Measurements from ENCODE around the gene MSL3B.

MSL3B gene

DNA sequence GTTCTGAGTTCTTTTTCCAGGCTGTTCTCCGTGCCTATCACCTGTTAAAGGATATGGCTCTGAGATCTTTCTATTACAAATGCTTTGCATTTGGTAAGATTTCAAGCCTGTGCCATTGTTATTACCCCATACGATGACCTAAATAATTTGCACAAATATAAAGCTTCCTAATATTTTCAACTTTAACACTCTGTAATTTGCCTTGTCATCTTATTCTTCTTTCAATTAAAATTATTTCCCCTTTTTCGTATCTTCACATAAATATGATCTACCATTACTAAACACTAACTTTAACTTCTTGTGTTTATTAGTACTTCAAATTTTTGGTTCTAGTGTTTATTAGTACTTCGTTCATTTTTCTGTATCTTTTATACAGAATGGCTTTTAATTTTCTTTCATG lies 3.2 kb upstream of the MSL3B start:
- no peaks in the 10 kb centered on the region for H3K36me3 ChIP-seq (ENCODE audit: low read depth)
- DNase-seq: no peak
- no peak for ATAC-seq
- H3K4me1 ChIP-seq (ENCODE audit: low read depth): no peaks in the 10 kb centered on the region
- no peaks in the 10 kb centered on the region for H3K9me3 ChIP-seq
- no peak overlapping the region for H3K4me3 ChIP-seq
- intact Hi-C loops (cut with DNase I, micrococcal nuclease): no loop called here
- TF ChIP-seq, protein P1, sequence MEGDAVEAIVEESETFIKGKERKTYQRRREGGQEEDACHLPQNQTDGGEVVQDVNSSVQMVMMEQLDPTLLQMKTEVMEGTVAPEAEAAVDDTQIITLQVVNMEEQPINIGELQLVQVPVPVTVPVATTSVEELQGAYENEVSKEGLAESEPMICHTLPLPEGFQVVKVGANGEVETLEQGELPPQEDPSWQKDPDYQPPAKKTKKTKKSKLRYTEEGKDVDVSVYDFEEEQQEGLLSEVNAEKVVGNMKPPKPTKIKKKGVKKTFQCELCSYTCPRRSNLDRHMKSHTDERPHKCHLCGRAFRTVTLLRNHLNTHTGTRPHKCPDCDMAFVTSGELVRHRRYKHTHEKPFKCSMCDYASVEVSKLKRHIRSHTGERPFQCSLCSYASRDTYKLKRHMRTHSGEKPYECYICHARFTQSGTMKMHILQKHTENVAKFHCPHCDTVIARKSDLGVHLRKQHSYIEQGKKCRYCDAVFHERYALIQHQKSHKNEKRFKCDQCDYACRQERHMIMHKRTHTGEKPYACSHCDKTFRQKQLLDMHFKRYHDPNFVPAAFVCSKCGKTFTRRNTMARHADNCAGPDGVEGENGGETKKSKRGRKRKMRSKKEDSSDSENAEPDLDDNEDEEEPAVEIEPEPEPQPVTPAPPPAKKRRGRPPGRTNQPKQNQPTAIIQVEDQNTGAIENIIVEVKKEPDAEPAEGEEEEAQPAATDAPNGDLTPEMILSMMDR (IDR thresholded peaks at IDR 0.05): no peak

DNA sequence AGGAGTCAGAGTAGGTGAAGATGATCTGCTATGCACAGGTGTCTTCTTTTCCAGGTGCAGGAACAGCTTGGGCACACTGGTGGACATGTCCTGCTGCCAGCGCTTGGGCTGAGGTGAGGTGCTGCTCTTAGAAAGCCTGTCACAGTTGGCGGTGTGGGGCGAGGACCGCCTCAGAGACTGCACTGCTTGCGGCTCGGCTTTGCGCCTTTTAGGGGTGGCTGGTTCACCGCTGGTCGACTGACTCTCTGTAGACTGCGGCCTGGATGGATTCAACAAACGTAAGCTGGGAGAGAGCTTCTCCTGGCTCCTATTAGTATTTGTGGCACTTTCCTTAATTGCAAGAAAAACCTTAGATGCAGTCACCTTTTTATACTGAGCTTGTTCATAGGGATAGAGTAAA lies 1.7 kb downstream of the MSL3B start:
- DNase-seq (no peak), ATAC-seq (no peak)
- H3K4me1 ChIP-seq (ENCODE audit: low read depth): no peaks in the 10 kb centered on the region
- TF ChIP-seq, protein P1 (IDR thresholded peaks at IDR 0.05): no peak
- H3K9me3 ChIP-seq: no peaks in the 10 kb centered on the region
- H3K4me3 ChIP-seq: no peak overlapping the region
- no peaks in the 10 kb centered on the region for H3K36me3 ChIP-seq (ENCODE audit: low read depth)
- intact Hi-C loops (cut with DNase I, micrococcal nuclease): no loop called here

DNA sequence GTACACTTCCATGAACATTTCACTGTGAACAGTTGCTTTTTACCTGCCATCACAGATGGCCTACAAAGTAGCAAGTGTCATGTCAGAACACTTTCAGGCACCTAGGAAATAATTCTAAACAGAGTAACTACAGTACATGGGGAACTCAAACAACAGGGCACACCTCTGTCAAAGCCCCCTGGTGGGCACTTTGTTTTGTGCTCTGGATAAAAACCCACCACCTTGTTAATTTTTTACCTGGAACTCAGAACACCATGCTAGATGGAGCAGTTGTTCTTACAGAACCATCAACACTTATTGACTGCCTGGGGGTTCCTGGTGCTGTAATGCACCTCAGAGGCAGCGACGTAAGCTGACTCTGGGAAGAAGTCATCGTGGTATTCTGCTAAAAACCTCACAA lies 2.3 kb downstream of the MSL3B start:
- ATAC-seq: no peak
- TF ChIP-seq, protein P1 (IDR thresholded peaks at IDR 0.05): no peak
- Histone ChIP-seq H3K4me3 (no peak overlapping the region), H3K9me3 (no peaks in the 10 kb centered on the region), H3K4me1 (ENCODE audit: low read depth) (no peaks in the 10 kb centered on the region), H3K36me3 (ENCODE audit: low read depth) (no peaks in the 10 kb centered on the region)
- intact Hi-C loops (cut with DNase I, micrococcal nuclease): no loop called here
- no peak for DNase-seq

DNA sequence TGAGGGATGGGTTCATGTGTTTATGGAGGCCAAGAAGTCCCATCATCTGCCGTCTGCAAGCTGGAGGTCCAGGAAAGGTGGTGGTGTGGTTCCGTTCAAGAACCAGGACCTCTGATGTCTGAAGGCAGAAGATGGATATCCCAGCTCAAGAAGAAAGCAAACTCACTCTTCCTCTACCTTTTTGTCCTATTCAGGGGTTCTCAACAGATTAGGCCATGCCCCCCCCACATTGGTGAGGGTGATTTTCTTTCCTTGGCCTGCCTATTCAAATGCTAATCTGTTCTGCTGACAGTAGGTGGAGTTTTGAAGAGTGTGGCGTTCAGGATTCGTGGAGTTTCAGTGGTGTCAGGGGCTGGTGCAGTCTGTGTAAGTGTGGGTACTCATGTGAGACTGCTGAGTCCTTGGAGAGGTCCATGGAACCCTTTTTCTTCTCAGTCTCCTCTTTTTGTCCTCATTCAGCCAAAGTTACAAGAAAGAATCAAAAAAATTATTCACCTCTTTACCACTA lies 5.9 kb downstream of the MSL3B start:
- no peaks in the 10 kb centered on the region for H3K4me1 ChIP-seq (ENCODE audit: low read depth)
- no peak overlapping the region for H3K4me3 ChIP-seq
- ATAC-seq: no peak
- H3K9me3 ChIP-seq: no peaks in the 10 kb centered on the region
- H3K36me3 ChIP-seq (ENCODE audit: low read depth): no peaks in the 10 kb centered on the region
- intact Hi-C loops (cut with DNase I, micrococcal nuclease): no loop called here
- TF ChIP-seq, protein P1 (IDR thresholded peaks at IDR 0.05): no peak
- DNase-seq: no peak

DNA sequence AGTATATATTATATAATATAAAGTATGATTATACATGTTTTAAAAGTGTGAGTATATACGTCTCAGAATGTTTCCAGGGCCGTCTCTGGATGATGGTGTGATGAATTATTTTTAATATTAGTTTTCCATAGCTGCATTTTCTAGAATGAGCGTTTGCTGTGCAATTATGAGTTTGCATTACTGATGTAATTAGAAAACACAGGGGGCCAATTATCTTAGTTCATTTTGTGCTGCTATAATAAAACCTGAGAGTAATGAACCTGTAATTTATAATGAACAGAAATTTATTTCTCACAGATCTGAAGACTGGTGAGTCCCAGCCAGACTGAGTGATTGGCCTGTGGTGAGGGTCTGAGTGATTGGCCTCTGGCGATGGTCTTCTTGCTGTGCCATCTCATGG lies 9.9 kb downstream of the MSL3B start:
- DNase-seq: no peak
- no peak for ATAC-seq
- Histone ChIP-seq H3K4me1 (ENCODE audit: low read depth) (peaks cover 4% of the 10 kb centered on the region), H3K36me3 (ENCODE audit: low read depth) (no peaks in the 10 kb centered on the region), H3K9me3 (no peaks in the 10 kb centered on the region), H3K4me3 (no peak overlapping the region)
- intact Hi-C loops (cut with DNase I, micrococcal nuclease): no loop called here
- TF ChIP-seq, protein P1 (IDR thresholded peaks at IDR 0.05): no peak
